HG02610 (cell line): ENCODE data around the gene SECISBP2.

Experiments used
- ATAC-seq: cut with Tn5 transposase; IDR thresholded peaks from one replicate; pipeline ENCODE4 v1.9.1; 2021; ENCODE audit warnings: mild to moderate bottlenecking, moderate library complexity; ENCODE audit not compliant: unreplicated experiment

The SECISBP2 gene

GRCh38 chr9:89346696-89347095 lies 28.4 kb downstream of the SECISBP2 start:
- ATAC-seq, result no peak

GRCh38 chr9:89347651-89348050 lies 29.4 kb downstream of the SECISBP2 start:
- no peak for ATAC-seq

GRCh38 chr9:89349607-89350006 lies 31.3 kb downstream of the SECISBP2 start:
- no peak for ATAC-seq

GRCh38 chr9:89350988-89351557 lies 32.8 kb downstream of the SECISBP2 start:
- no peak for ATAC-seq

- ATAC-seq, result no peak
Measured at GRCh38 chr9:89351584-89352300, 33.4 kb downstream of the SECISBP2 start.

- no peak for ATAC-seq
Measured at GRCh38 chr9:89352451-89352850, 34.2 kb downstream of the SECISBP2 start.

- ATAC-seq, result no peak
Measured at GRCh38 chr9:89352874-89353649, 34.8 kb downstream of the SECISBP2 start.

GRCh38 chr9:89353989-89354388 lies 35.7 kb downstream of the SECISBP2 start:
- no peak for ATAC-seq

GRCh38 chr9:89354471-89354870 lies 36.2 kb downstream of the SECISBP2 start:
- ATAC-seq, result no peak

- ATAC-seq, result no peak
Measured at GRCh38 chr9:89356782-89357181, 38.5 kb downstream of the SECISBP2 start.

- no peak for ATAC-seq
Measured at GRCh38 chr9:89357331-89358197, 39.3 kb downstream of the SECISBP2 start.

- no peak for ATAC-seq
Measured at GRCh38 chr9:89358376-89358916, 40.1 kb downstream of the SECISBP2 start.

- ATAC-seq, result no peak
Measured at GRCh38 chr9:89358985-89359384, 40.7 kb downstream of the SECISBP2 start.

GRCh38 chr9:89359751-89360261 lies 41.5 kb downstream of the SECISBP2 start:
- ATAC-seq, result no peak

- ATAC-seq, result no peak
Measured at GRCh38 chr9:89360465-89360864, 42.2 kb downstream of the SECISBP2 start.

- no peak for ATAC-seq
Measured at GRCh38 chr9:89361031-89361430, 42.7 kb downstream of the SECISBP2 start.

- ATAC-seq, result no peak
Measured at GRCh38 chr9:89361816-89362646, 43.7 kb downstream of the SECISBP2 start.

- no peak for ATAC-seq
Measured at GRCh38 chr9:89362647-89363310, 44.5 kb downstream of the SECISBP2 start.

GRCh38 chr9:89363311-89363670 lies 45.0 kb downstream of the SECISBP2 start:
- no peak for ATAC-seq
